ENCODE data around the gene TRMT1. TPM values are rescaled to one million over a fixed set of nuclear protein-coding genes. Genes with fewer than 3 reads are reported as not detected.

Gene TRMT1
- total RNA-seq, 1 experiment from 2014 or later, result 36.5 TPM

- CTCF ChIA-PET, result no interaction called here
- TF ChIP-seq, protein P1, sequence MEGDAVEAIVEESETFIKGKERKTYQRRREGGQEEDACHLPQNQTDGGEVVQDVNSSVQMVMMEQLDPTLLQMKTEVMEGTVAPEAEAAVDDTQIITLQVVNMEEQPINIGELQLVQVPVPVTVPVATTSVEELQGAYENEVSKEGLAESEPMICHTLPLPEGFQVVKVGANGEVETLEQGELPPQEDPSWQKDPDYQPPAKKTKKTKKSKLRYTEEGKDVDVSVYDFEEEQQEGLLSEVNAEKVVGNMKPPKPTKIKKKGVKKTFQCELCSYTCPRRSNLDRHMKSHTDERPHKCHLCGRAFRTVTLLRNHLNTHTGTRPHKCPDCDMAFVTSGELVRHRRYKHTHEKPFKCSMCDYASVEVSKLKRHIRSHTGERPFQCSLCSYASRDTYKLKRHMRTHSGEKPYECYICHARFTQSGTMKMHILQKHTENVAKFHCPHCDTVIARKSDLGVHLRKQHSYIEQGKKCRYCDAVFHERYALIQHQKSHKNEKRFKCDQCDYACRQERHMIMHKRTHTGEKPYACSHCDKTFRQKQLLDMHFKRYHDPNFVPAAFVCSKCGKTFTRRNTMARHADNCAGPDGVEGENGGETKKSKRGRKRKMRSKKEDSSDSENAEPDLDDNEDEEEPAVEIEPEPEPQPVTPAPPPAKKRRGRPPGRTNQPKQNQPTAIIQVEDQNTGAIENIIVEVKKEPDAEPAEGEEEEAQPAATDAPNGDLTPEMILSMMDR (IDR thresholded peaks at IDR 0.05; ENCODE audit: unreplicated experiment), result peak; percentile 22
- Mint-ChIP-seq H3K27me3 (ENCODE audit: unreplicated experiment) (no peaks in the 10 kb centered on the region), H3K9me3 (ENCODE audit: low read depth, unreplicated experiment) (no peaks in the 10 kb centered on the region), H3K36me3 (ENCODE audit: insufficient read depth, unreplicated experiment) (peaks cover 8% of the 10 kb centered on the region), H3K4me1 (ENCODE audit: low read depth, unreplicated experiment) (peaks cover 10% of the 10 kb centered on the region), H3K27ac (ENCODE audit: unreplicated experiment) (no peak overlapping the region), H3K4me3 (ENCODE audit: low read depth, unreplicated experiment) (no peak overlapping the region)
- no TSS peak for BruUV-seq (replicated peaks)
- intact Hi-C loops (cut with micrococcal nuclease; ENCODE audit: unreplicated experiment), result no loop called here
- no peak for DNase-seq
These were observed 27.2 kb downstream of the TRMT1 start for GRCh38 chr19:13089139-13089856.

- H3K36me3 Mint-ChIP-seq (ENCODE audit: insufficient read depth, unreplicated experiment), result peaks cover 8% of the 10 kb centered on the region
- CTCF ChIA-PET, result interaction anchor here (0.6 kb wide), 1 partner anchor 307 kb away, joined by 3 read pairs; no protein-coding TSS in a partner anchor
- H3K4me1 Mint-ChIP-seq (ENCODE audit: low read depth, unreplicated experiment), result peaks cover 15% of the 10 kb centered on the region
- TF ChIP-seq, protein P1 (IDR thresholded peaks at IDR 0.05; ENCODE audit: unreplicated experiment), result no peak
- H3K9me3 Mint-ChIP-seq (ENCODE audit: low read depth, unreplicated experiment), result no peaks in the 10 kb centered on the region
- no peak for DNase-seq
- BruUV-seq (replicated peaks), result no TSS peak
- no peak overlapping the region for H3K27ac Mint-ChIP-seq (ENCODE audit: unreplicated experiment)
- no peaks in the 10 kb centered on the region for H3K27me3 Mint-ChIP-seq (ENCODE audit: unreplicated experiment)
- intact Hi-C loops (cut with micrococcal nuclease; ENCODE audit: unreplicated experiment), result no loop called here
- no peak overlapping the region for H3K4me3 Mint-ChIP-seq (ENCODE audit: low read depth, unreplicated experiment)
These were observed 28.6 kb downstream of the TRMT1 start for GRCh38 chr19:13087795-13088537.

GRCh38 chr19:13087295-13087694, 29.2 kb downstream of the TRMT1 start:
- Mint-ChIP-seq H3K4me1 (ENCODE audit: low read depth, unreplicated experiment) (peaks cover 20% of the 10 kb centered on the region), H3K27me3 (ENCODE audit: unreplicated experiment) (no peaks in the 10 kb centered on the region), H3K4me3 (ENCODE audit: low read depth, unreplicated experiment) (no peak overlapping the region), H3K9me3 (ENCODE audit: low read depth, unreplicated experiment) (no peaks in the 10 kb centered on the region), H3K27ac (ENCODE audit: unreplicated experiment) (no peak overlapping the region), H3K36me3 (ENCODE audit: insufficient read depth, unreplicated experiment) (peaks cover 8% of the 10 kb centered on the region)
- intact Hi-C loops (cut with micrococcal nuclease; ENCODE audit: unreplicated experiment), result no loop called here
- no TSS peak for BruUV-seq (replicated peaks)
- no peak for DNase-seq
- CTCF ChIA-PET, result no interaction called here
- TF ChIP-seq, protein P1 (IDR thresholded peaks at IDR 0.05; ENCODE audit: unreplicated experiment), result no peak

GRCh38 chr19:13086341-13086740, 30.2 kb downstream of the TRMT1 start:
- TF ChIP-seq, protein P1 (IDR thresholded peaks at IDR 0.05; ENCODE audit: unreplicated experiment), result no peak
- peaks cover 20% of the 10 kb centered on the region for H3K4me1 Mint-ChIP-seq (ENCODE audit: low read depth, unreplicated experiment)
- CTCF ChIA-PET, result interaction anchor here (1.4 kb wide), 1 partner anchor 25 kb away, joined by 3 read pairs; no protein-coding TSS in a partner anchor
- intact Hi-C loops (cut with micrococcal nuclease; ENCODE audit: unreplicated experiment), result no loop called here
- H3K27ac Mint-ChIP-seq (ENCODE audit: unreplicated experiment), result peak overlapping the region; percentile 1
- DNase-seq, result no peak
- BruUV-seq (replicated peaks), result no TSS peak
- no peaks in the 10 kb centered on the region for H3K9me3 Mint-ChIP-seq (ENCODE audit: low read depth, unreplicated experiment)
- H3K36me3 Mint-ChIP-seq (ENCODE audit: insufficient read depth, unreplicated experiment), result peaks cover 8% of the 10 kb centered on the region
- no peaks in the 10 kb centered on the region for H3K27me3 Mint-ChIP-seq (ENCODE audit: unreplicated experiment)
- H3K4me3 Mint-ChIP-seq (ENCODE audit: low read depth, unreplicated experiment), result no peak overlapping the region
